Stimulated activated naive CD8-positive, alpha-beta T cell treated with anti-CD3 and anti-CD28 coated beads, Interleukin-15, amount 100 ng/mL, for 72 hours (primary cell): ENCODE results near the gene JAG2.

Experiments
- ATAC-seq: fragments of 150-1000 bp; cut with Tn5 transposase; 2 replicates; pipeline ENCODE4 v1.10.0; 2021; ENCODE audit warnings: mild to moderate bottlenecking, moderate library complexity
- DNase-seq, 2 donors: peaks; one replicate each; pipeline ENCODE4 v3.0.0; 2021 to 2022
- H3K27ac Mint-ChIP-seq, 2 donors: one replicate each; pipeline ENCODE4 v1.8.0; 2022; ENCODE audit warnings: mild to moderate bottlenecking in 2 of 2, mixed read lengths in 2 of 2, moderate library complexity in 2 of 2
- H3K27me3 Mint-ChIP-seq: one replicate; pipeline ENCODE4 v1.8.0; 2022; ENCODE audit warnings: mixed read lengths
- H3K4me1 Mint-ChIP-seq: one replicate; pipeline ENCODE4 v1.8.0; 2022; ENCODE audit warnings: mild to moderate bottlenecking, mixed read lengths
- H3K4me3 Mint-ChIP-seq, 2 donors: one replicate each; pipeline ENCODE4 v1.8.0; 2022; ENCODE audit warnings: mild to moderate bottlenecking in 2 of 2, mixed read lengths in 2 of 2, moderate library complexity in 1 of 2
- H3K9me3 Mint-ChIP-seq, 2 donors: one replicate each; pipeline ENCODE4 v1.8.0; 2022; ENCODE audit warnings: mixed read lengths in 2 of 2

Gene JAG2

GRCh38 chr14:105167303-105168092 lies 1.1 kb downstream of the JAG2 start:
- DNase-seq, result no peak
- H3K4me3 Mint-ChIP-seq, result peak overlapping the region in 1 of 2 donors; percentile 46

DNA sequence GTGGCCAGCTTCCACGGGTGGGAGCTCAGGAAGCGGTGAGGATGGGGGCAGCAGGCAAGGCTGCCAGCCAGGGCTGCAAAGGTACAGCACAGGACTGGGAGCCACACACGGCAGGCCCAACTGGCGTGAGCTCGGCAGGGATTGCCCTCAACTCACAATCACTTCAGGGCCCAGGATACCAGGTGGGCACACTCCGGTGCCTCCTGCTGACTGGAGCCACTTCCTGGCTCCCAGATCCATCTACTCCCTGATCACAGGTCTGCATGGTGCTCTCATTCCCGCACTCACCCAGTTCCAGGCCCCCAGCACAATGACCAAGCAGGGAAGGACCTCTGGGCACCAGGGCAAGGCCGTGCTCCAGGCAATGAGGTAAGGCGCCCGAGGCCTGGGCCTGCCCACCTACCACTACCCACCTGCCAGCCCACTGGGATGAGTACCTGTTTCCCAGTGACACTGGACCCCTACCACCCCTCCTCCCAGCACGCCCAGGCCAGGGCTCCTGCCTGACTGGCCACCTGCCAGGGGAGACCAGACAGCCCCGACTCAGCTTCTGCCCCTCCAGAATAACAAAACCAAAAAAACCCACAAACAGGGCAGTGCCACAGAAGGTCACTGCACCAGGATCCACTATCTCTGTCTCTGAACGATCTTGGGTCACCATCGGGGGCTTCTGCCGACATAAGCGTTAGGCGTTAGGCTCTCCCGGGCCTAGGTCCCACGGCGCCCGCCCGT lies 1.8 kb downstream of the JAG2 start:
- H3K27ac Mint-ChIP-seq, result no peak overlapping the region
- DNase-seq, result no peak
- ATAC-seq, result no peak
- peak overlapping the region in 1 of 2 donors; percentile 23 for H3K4me3 Mint-ChIP-seq
- H3K9me3 Mint-ChIP-seq, result no peaks in the 10 kb centered on the region
- peaks cover 25% of the 10 kb centered on the region for H3K4me1 Mint-ChIP-seq
- peaks cover 55% of the 10 kb centered on the region for H3K27me3 Mint-ChIP-seq

More at GRCh38 chr14:105167303-105168092, 1.1 kb downstream of the JAG2 start:
- H3K9me3 Mint-ChIP-seq, result no peaks in the 10 kb centered on the region
- ATAC-seq, result peak; percentile 11
- peaks cover 60% of the 10 kb centered on the region for H3K27me3 Mint-ChIP-seq
- peaks cover 25% of the 10 kb centered on the region for H3K4me1 Mint-ChIP-seq
- no peak overlapping the region for H3K27ac Mint-ChIP-seq

GRCh38 chr14:105165761-105166485 lies 2.7 kb downstream of the JAG2 start:
- no peak overlapping the region for H3K4me3 Mint-ChIP-seq
- H3K27ac Mint-ChIP-seq, result no peak overlapping the region
- ATAC-seq, result no peak
- peaks cover 49% of the 10 kb centered on the region for H3K27me3 Mint-ChIP-seq
- DNase-seq, result no peak
- peaks cover 23% of the 10 kb centered on the region for H3K4me1 Mint-ChIP-seq
- H3K9me3 Mint-ChIP-seq, result no peaks in the 10 kb centered on the region

- Mint-ChIP-seq H3K4me1 (peaks cover 16% of the 10 kb centered on the region), H3K27ac (no peak overlapping the region), H3K27me3 (peaks cover 43% of the 10 kb centered on the region), H3K4me3 (no peak overlapping the region), H3K9me3 (no peaks in the 10 kb centered on the region)
- no peak for ATAC-seq
- no peak for DNase-seq
Measured at GRCh38 chr14:105165134-105165704, 3.4 kb downstream of the JAG2 start.

DNA sequence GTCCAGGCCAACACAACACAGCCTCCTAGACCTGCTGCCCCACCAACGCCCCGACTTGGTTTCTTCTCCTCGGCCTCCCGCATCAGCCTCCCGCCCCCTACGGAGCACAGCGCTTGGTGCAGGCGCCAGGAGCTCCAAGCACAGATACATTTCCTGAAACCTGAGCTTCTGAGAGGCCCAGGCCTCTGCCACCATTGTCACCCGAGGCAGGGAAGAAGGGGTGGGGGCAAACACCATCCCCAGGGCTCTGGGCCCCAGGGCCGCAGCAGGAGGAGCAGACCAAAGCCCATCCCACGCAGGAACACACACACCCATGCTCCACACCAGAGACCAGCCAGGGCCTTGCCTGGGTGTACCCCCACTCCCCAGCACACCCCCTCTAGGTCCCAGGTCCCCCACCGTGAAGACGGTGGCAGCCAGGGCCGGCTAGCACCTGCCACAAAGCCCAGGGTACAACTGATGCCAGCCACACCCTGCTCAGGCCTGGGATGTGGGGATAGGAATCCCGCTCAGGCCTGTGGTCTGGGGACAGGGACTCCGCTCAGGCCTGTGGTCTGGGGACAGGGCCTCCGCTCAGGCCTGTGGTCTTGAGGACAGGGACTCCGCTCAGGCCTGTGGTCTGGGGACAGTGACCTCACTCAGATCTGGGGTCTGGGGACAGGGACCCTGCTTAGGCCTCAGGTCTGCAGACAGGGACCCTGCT lies 5.4 kb downstream of the JAG2 start:
- Mint-ChIP-seq H3K4me1 (peaks cover 5% of the 10 kb centered on the region), H3K27ac (no peak overlapping the region), H3K4me3 (no peak overlapping the region), H3K9me3 (no peaks in the 10 kb centered on the region), H3K27me3 (peaks cover 30% of the 10 kb centered on the region)
- no peak for ATAC-seq
- DNase-seq, result no peak

DNA sequence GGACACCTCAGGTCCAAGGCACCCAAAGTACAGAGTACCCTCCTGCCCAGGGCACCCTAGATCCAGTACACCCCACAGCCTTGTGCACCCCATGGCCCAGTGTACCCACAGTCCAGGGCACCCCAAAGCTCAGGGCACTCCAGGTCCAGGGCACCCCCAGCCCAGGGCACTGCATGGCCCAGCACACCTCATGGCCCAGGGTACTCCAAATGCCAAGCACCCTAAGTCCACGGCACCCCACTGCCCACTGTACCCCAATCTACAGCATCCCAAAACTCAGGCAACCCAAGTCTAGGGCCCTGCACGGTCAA lies 6.0 kb downstream of the JAG2 start:
- Mint-ChIP-seq H3K4me3 (no peak overlapping the region), H3K4me1 (peaks cover 5% of the 10 kb centered on the region), H3K9me3 (no peaks in the 10 kb centered on the region), H3K27ac (no peak overlapping the region), H3K27me3 (peaks cover 30% of the 10 kb centered on the region)
- DNase-seq (no peak), ATAC-seq (no peak)

DNA sequence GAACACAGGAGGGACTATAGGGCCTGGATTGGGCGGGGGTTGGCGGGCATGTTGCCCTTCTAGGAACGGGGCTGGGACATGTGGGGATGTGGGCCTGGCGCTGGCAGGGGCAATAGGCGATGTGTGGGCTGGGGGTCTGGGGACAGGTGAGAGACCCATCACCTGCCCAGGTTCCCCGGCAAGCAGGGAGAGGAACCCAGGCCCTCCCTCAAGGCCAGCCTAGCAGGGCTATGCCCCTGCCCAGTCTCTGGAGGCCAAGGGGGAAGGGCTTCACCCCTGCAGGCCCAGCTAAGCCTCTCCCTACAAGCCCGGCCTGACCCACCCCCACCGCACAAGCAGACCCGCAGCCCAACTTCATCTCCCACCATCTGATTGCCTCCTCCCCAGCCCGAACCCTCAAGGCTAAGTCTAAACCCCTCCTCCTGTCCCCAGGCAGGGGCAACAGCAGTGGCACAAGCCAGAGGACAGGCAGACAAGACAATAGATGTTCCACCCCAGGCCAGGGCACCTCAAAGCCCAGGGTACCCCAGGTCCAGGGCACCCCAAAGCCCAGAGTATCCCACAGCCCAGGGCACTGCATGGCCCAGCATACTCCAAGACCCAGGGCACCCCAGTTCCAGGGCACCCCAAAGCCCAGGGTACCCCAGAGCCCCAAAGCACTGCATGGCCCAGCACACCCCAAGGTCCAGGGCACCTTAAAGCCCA lies 6.5 kb downstream of the JAG2 start:
- Mint-ChIP-seq H3K27me3 (peaks cover 28% of the 10 kb centered on the region), H3K4me1 (peaks cover 5% of the 10 kb centered on the region), H3K4me3 (no peak overlapping the region), H3K9me3 (no peaks in the 10 kb centered on the region), H3K27ac (peak overlapping the region in 1 of 2 donors; percentile 90)
- DNase-seq (peak in 1 of 2 donors; percentile 39), ATAC-seq (peak; percentile 64)

GRCh38 chr14:105161309-105161708 lies 7.3 kb downstream of the JAG2 start:
- ATAC-seq (no peak), DNase-seq (no peak)
- no peak overlapping the region for H3K4me3 Mint-ChIP-seq
- H3K4me1 Mint-ChIP-seq, result no peaks in the 10 kb centered on the region
- peaks cover 20% of the 10 kb centered on the region for H3K27me3 Mint-ChIP-seq
- no peaks in the 10 kb centered on the region for H3K9me3 Mint-ChIP-seq
- no peak overlapping the region for H3K27ac Mint-ChIP-seq

DNA sequence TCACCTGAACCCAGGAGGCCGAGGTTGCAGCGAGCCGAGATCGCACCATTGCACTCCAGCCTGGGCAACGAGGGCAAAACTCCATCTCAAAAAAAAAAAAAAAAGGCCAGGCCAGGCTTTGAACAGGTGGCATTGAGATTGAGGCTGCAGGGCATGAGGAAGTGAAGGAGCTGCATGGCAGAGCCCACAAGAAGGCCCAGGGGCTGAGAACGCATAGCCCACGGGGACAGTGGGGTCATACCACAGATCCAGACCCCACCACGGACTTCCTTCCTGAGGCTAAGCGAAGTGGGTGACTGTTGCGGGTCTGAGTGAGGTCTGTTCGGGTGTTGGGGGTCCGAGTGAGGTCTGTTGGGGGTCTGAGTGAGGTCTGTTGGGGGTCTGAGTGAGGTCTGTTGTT lies 7.8 kb downstream of the JAG2 start:
- Mint-ChIP-seq H3K27me3 (peaks cover 15% of the 10 kb centered on the region), H3K9me3 (no peaks in the 10 kb centered on the region), H3K27ac (no peak overlapping the region), H3K4me1 (no peaks in the 10 kb centered on the region), H3K4me3 (no peak overlapping the region)
- ATAC-seq (no peak), DNase-seq (no peak)

DNA sequence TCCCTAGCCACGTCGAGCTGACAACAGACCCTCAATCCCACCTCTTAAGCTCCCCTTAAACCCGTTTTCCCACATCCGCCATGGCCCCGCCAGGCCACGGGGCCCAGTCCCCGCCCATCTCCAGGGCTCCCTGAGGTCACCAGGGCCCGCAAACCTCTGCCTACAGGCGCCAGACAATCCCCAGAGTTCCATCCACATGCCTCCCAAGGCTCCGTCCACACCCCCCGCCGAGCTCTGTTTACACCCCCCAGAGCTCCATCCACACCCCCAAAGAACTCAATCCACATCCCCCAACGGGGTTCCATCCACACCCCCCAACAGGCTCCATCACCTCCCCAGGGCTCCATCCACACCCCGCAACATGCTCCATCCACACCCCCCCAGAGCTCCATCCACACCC lies 9.2 kb downstream of the JAG2 start:
- Mint-ChIP-seq H3K9me3 (no peaks in the 10 kb centered on the region), H3K27me3 (peaks cover 6% of the 10 kb centered on the region), H3K4me1 (no peaks in the 10 kb centered on the region), H3K4me3 (no peak overlapping the region), H3K27ac (no peak overlapping the region)
- no peak for ATAC-seq
- DNase-seq, result no peak

DNA sequence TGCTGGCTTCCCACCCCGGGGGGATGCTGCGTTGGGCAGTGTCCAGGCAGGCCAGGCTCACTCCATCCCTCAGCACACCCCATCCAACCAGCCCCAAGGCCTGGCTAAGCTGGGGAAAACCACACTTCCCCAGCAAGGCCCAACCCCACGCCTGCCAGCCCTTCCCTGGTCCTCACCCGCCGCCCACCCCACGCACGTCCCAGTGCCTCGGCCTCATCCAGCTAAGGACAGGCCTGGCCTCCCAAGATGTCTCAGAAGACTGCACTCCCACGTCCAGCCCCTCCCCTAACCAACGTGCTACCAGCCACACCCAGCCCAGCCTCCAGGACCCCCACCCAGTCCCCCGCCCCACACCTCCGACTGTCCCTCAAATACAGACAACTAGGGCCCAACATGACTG lies 9.8 kb downstream of the JAG2 start:
- Mint-ChIP-seq H3K4me3 (no peak overlapping the region), H3K9me3 (no peaks in the 10 kb centered on the region), H3K27me3 (peaks cover under 1% of the 10 kb centered on the region), H3K4me1 (no peaks in the 10 kb centered on the region), H3K27ac (no peak overlapping the region)
- DNase-seq, result no peak
- ATAC-seq, result no peak

DNA sequence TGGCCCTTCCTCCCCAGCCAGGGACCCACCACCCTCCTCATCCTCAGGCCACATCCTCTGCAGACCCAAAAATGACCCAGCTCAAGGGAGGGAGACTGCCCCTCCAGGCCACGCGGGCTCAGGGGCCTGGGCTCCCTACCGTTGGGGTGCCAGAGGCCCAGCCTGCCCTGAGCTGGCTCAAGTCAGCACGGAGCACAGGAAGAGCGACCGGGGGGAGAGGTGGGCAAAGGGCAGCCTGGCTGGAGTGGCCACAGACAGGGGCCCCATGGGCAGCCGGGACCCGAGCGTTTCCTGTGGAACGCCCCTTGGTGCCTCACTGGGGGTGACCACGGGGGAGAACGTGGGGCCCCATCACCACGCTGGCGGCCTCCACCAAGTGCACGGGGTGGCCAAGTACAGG lies 10.7 kb downstream of the JAG2 start:
- H3K27ac Mint-ChIP-seq, result no peak overlapping the region
- DNase-seq, result no peak
- no peak for ATAC-seq
- no peak overlapping the region for H3K4me3 Mint-ChIP-seq
- no peaks in the 10 kb centered on the region for H3K27me3 Mint-ChIP-seq
- no peaks in the 10 kb centered on the region for H3K4me1 Mint-ChIP-seq
- H3K9me3 Mint-ChIP-seq, result no peaks in the 10 kb centered on the region

DNA sequence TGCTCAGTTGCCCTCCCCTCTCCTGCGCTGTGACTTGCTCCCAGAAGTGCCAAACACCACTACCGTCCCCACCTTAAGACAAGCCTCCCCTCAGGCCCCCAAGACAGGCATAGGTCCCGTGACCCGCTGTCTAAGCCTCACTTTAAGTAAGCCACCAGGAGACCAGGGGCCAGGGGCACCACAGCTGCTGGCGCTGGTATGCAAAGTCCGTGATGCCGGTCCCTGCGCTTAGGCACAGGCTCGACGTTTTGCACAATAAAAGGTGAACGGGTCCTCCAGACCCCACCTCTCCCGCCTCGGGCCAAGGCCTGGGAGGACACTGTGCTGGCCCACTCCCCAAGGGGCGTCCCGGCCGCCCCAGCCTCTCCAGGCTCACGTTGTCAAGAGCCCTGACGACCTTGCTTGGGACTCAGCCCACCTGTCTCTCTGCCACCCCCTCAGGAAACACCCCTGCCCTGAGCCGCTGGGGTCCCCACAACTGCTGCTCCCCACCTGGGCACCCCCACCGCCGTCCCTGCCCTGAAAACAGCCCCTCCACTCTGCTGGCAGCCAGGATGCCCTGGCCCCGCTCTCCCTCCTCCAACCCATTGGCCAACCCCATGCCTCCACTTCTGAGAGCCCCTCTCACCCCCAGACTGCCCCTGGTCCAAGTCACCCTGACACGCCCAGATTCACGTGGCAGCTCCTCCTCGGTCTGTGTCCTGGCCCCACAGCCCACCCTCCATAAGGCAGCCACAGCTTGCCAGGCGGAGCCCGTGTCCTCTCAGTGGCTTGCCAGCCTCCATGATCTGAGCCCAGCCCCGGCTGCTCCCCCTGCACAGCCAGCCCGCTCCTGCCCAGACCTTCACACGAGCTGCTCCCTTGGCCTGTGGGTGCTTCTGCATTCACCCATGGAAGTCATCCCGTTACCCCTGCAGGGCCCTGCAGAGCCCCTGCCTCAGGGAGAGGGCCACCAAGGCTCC lies 11.9 kb downstream of the JAG2 start:
- ATAC-seq (no peak), DNase-seq (no peak)
- no peaks in the 10 kb centered on the region for H3K9me3 Mint-ChIP-seq
- H3K4me1 Mint-ChIP-seq, result no peaks in the 10 kb centered on the region
- no peaks in the 10 kb centered on the region for H3K27me3 Mint-ChIP-seq
- H3K4me3 Mint-ChIP-seq, result no peak overlapping the region
- H3K27ac Mint-ChIP-seq, result peak overlapping the region in 1 of 2 donors; percentile 82
